Right lobe of liver (tissue), 6 donors: ENCODE results near the gene CDKN2D. TPM values are rescaled to one million over a fixed set of nuclear protein-coding genes. Genes with fewer than 3 reads are reported as not detected.

ENCODE experiments used
- ATAC-seq, 4 donors: fragments of 200-7000 bp; cut with Tn5 transposase; one replicate each; pipeline ENCODE4 v1.9.1; 2020; ENCODE audit warnings: mild to moderate bottlenecking in 4 of 4, moderate library complexity in 4 of 4
- DNase-seq, 3 donors: peaks; one replicate each; pipeline ENCODE4 v3.0.0-alpha.2; 2020
- H3K27ac ChIP-seq, 3 donors: fragments of 200-600 bp; one replicate each; pipeline ENCODE4 v1.8.0; 2022
- H3K27me3 ChIP-seq, 2 donors: fragments of 200-600 bp; one replicate each; pipeline ENCODE4 v1.8.0; 2022
- H3K36me3 ChIP-seq, 4 donors: fragments of 200-600 bp; sonication (generic) in 1 of 4; one replicate each; pipeline versions ENCODE4 v1.5.1 to v1.8.0; 2017 to 2022; ENCODE audit warnings: control low read depth in 1 of 4
- H3K4me1 ChIP-seq, 4 donors: fragments of 200-600 bp; sonication (generic) in 1 of 4; one replicate each; pipeline versions ENCODE4 v1.5.1 to v1.8.0; 2017 to 2022; ENCODE audit warnings: control low read depth in 1 of 4
- H3K4me3 ChIP-seq, 3 donors: fragments of 200-600 bp; one replicate each; pipeline ENCODE4 v1.8.0; 2022
- H3K9me3 ChIP-seq, 4 donors: fragments of 200-600 bp; sonication (generic) in 1 of 4; one replicate each; pipeline versions ENCODE4 v1.5.1 to v1.8.0; 2017 to 2022; ENCODE audit warnings: control low read depth in 1 of 4
- CTCF ChIP-seq, 4 donors: fragments of 200-600 bp in 3 of 4; fragments of 450-650 bp in 1 of 4; IDR thresholded peaks; one replicate each; pipeline versions ENCODE4 v1.5.1 to v1.8.0; 2016 to 2022; ENCODE audit warnings: antibody characterized with exemption in 4 of 4, mild to moderate bottlenecking in 2 of 4
- POLR2A ChIP-seq: fragments of 450-650 bp; IDR thresholded peaks from one replicate; pipeline ENCODE4 v1.6.1; 2017; ENCODE audit warnings: antibody characterized with exemption, mild to moderate bottlenecking
- WGBS: methylation state at CpG from one replicate; pipeline ENCODE4 v1.1.6; 2018; ENCODE audit warnings: low coverage, low lambda C conversion rate; ENCODE audit not compliant: insufficient coverage; ENCODE audit errors: missing lambda C conversion rate; 5-methylcytosine and 5-hydroxymethylcytosine counted together
- intact Hi-C, 2 donors: fragments of 100-400 bp; cut with DNase I; formaldehyde crosslinking; loops; one replicate each; pipeline versions ENCODE4 v1.11.2 to v1.14.1; 2022
- total RNA-seq, 6 experiments: library from RNA; depleted of rRNA in 2 of 6; stranded (reverse); fragments of >200 nt in 2 of 6; fragmentation: NEBNext Ultra II Directional in 3 of 6; extraction: Animal tissue kit (Norgen Biotek cat#: 25700) in 3 of 6; gene quantifications; one replicate each; pipeline versions ENCODE4 v1.1.0 to v1.2.4, GENCODE V29; 2016 to 2023
- donor health status: DM: no; HTN: yes; CAD: no.
- donor health status: DM: no; HTN: no; CAD: no.
- donor health status: DM: no; HTN: no; CAD: no.
- donor health status: DM: no; HTN: yes; CAD: no.
- donor health status: DM: no; HTN: yes; CAD: no.

Gene CDKN2D
- total RNA-seq, 6 experiments from 2014 or later, result 0.97 to 2.8 (median 2.0) TPM

- Histone ChIP-seq H3K4me3 (peak overlapping the region; percentile 79 to 95 (median 90)), H3K36me3 (no peaks in the 10 kb centered on the region), H3K9me3 (no peaks in the 10 kb centered on the region), H3K4me1 (no peaks in the 10 kb centered on the region), H3K27ac (peak overlapping the region; percentile 78 to 94 (median 89)), H3K27me3 (no peaks in the 10 kb centered on the region)
- DNase-seq (peak; percentile 84 to 90 (median 87)), ATAC-seq (peak; percentile 95 to 97 (median 96))
- WGBS, result 2% methylated on average over 20 of the region's 76 CpGs
- TF ChIP-seq CTCF (IDR thresholded peaks at IDR 0.05) (no peak), POLR2A (peak; percentile 42)
- intact Hi-C loops, result no loop called here
Measured at GRCh38 chr19:10602330-10603083, 33.7 kb upstream of the CDKN2D start.

- Histone ChIP-seq H3K36me3 (no peaks in the 10 kb centered on the region), H3K4me1 (no peaks in the 10 kb centered on the region), H3K27me3 (no peaks in the 10 kb centered on the region), H3K9me3 (no peaks in the 10 kb centered on the region), H3K27ac (no peak overlapping the region), H3K4me3 (no peak overlapping the region)
- WGBS, result 23% methylated on average over 7 of the region's 7 CpGs
- DNase-seq (no peak), ATAC-seq (no peak)
- TF ChIP-seq CTCF (IDR thresholded peaks at IDR 0.05) (no peak), POLR2A (no peak)
- intact Hi-C loops, result no loop called here
Measured at GRCh38 chr19:10601999-10602329, 33.2 kb upstream of the CDKN2D start.

- H3K27ac ChIP-seq, result no peak overlapping the region
- no peak overlapping the region for H3K4me3 ChIP-seq
- DNase-seq (no peak), ATAC-seq (no peak)
- TF ChIP-seq CTCF (IDR thresholded peaks at IDR 0.05), result no peak
- no peak for TF ChIP-seq POLR2A
- H3K36me3 ChIP-seq, result no peaks in the 10 kb centered on the region
- H3K9me3 ChIP-seq, result no peaks in the 10 kb centered on the region
- H3K4me1 ChIP-seq, result no peaks in the 10 kb centered on the region
- WGBS, result 79% methylated on average over 4 of the region's 5 CpGs
- intact Hi-C loops, result no loop called here
- H3K27me3 ChIP-seq, result no peaks in the 10 kb centered on the region
Measured at GRCh38 chr19:10600149-10600548, 31.4 kb upstream of the CDKN2D start.

- TF ChIP-seq POLR2A, result no peak
- H3K9me3 ChIP-seq, result no peaks in the 10 kb centered on the region
- H3K27me3 ChIP-seq, result no peaks in the 10 kb centered on the region
- DNase-seq, result peak in 1 of 3 donors; percentile 64
- peak; percentile 28 to 64 (median 60) for ATAC-seq
- no peak overlapping the region for H3K4me3 ChIP-seq
- intact Hi-C loops, result no loop called here
- H3K27ac ChIP-seq, result peak overlapping the region in 1 of 3 donors; percentile 51
- no peaks in the 10 kb centered on the region for H3K4me1 ChIP-seq
- H3K36me3 ChIP-seq, result no peaks in the 10 kb centered on the region
- 71% methylated on average over 7 of the region's 9 CpGs for WGBS
Measured at GRCh38 chr19:10593820-10594637, 25.2 kb upstream of the CDKN2D start.

- intact Hi-C loops, result no loop called here
- Histone ChIP-seq H3K4me1 (no peaks in the 10 kb centered on the region), H3K27ac (peak overlapping the region in 1 of 3 donors; percentile 51)
Measured at GRCh38 chr19:10593148-10593547, 24.4 kb upstream of the CDKN2D start.

More at GRCh38 chr19:10593148-10593547, 24.4 kb upstream of the CDKN2D start:
- TF ChIP-seq POLR2A (no peak), CTCF (IDR thresholded peaks at IDR 0.05) (no peak)
- Histone ChIP-seq H3K27me3 (no peaks in the 10 kb centered on the region), H3K36me3 (no peaks in the 10 kb centered on the region), H3K9me3 (no peaks in the 10 kb centered on the region), H3K4me3 (no peak overlapping the region)
- ATAC-seq (no peak), DNase-seq (no peak)
- 83% methylated on average over 5 of the region's 7 CpGs for WGBS
